LNCAP (cell line): ENCODE results near the gene TIAL1.

Experiments
- CTCF ChIP-seq: fragments of 450-650 bp; IDR thresholded peaks from 2 replicates; pipeline ENCODE4 v1.5.1; 2017; ENCODE audit warnings: mild to moderate bottlenecking

The TIAL1 gene

DNA sequence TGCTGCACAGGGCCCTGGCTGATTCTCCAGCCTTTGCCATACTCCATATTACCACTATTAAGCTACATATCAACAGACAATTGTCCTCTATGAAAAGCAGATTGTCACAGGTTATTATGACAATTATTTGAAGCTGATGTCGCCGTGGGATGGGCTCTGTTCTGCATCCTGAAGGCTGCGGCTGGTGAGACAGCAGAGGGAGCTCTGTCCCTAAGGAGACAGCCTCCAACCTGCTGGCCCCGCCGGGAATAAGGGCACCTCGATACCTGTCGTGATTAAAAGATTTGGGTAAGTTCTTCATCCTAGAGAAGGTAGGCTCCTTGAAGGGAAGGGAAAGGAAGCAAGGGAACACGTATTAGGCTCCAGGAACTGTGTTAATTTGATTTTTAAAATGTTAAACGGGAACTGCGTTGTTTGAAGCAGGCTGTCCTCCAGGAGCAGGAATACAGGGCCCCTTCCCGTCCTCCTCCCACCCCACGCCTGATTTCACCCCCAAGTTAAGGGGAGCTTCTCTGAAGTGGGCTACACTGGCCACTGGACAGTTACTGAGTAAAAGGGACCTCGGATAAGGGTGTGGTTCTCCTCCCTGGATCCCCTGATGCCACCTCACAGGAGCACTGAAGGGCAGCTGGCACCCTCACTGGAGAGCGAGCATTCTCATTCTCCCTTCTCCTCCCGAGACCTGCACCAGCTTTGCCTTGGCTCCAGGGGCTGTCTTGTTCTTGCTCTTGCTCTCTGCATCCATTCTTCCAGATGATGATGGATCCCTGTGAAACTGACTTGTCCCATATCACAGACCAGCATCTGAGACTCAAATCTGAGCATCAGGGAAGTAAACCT, 11.8 kb upstream of the TIAL1 start:
- peak; percentile 91 for TF ChIP-seq CTCF

DNA sequence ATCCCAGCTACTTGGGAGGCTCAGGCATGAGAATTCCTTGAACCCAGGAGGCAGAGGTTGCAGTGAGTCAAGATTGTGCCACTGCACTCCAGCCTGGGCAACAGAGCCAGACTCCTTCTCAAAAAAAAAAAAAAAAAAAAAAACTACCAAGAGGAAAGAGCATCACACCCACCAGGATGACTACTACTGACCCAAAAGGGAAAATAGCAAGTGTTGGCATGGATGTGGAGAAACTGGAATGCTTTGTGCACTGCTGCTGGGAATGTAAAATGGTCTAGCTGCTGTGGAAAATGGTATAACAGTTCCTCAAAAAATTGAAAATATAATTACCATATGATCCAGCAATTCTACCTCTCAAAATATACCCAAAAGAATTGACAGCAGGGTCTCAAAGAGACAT, 7.7 kb upstream of the TIAL1 start:
- no peak for TF ChIP-seq CTCF

DNA sequence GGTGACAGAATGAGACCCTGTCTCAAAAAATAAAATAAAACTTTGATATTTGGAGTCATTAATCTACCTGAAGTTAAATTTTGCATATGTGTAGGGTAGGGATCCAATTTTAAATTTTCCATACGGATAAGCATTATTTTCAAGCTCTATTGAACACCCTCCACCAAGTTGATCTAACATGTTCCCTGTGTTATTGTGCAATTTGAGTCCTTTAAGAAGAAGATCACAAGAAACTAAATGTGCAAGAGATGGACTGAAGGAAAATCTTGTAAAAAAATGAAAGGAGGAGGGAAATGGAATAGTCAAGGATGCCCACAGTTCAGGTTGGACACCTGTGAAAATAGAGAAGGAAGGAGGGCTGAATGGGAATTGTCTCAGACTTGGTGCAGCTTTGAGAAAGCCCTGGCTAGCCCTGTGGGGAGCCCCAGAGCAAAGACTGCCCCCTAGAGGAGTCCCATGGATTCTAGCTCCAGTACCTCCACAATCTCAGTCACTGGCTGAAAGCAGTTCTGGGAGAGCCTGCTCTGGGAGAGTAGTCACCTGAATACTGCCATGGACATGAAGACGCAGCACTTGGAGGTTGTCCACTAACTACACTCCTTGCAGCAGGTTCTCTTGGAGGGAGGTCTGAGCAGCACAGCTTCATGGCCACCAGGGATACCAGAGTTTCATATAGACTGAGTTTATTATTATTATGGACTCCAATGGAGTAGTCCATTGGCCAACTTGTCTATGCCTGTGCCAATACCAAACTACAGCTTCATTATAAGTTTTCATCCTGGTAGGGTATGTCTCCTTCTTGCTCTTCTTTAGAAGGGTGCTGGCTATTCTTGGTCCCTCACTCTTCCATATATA, 5.7 kb upstream of the TIAL1 start:
- peak; percentile 47; the same call in 1 of the 2 replicates for TF ChIP-seq CTCF

GRCh38 chr10:119598397-119598796, 1.6 kb upstream of the TIAL1 start:
- TF ChIP-seq CTCF = no peak

DNA sequence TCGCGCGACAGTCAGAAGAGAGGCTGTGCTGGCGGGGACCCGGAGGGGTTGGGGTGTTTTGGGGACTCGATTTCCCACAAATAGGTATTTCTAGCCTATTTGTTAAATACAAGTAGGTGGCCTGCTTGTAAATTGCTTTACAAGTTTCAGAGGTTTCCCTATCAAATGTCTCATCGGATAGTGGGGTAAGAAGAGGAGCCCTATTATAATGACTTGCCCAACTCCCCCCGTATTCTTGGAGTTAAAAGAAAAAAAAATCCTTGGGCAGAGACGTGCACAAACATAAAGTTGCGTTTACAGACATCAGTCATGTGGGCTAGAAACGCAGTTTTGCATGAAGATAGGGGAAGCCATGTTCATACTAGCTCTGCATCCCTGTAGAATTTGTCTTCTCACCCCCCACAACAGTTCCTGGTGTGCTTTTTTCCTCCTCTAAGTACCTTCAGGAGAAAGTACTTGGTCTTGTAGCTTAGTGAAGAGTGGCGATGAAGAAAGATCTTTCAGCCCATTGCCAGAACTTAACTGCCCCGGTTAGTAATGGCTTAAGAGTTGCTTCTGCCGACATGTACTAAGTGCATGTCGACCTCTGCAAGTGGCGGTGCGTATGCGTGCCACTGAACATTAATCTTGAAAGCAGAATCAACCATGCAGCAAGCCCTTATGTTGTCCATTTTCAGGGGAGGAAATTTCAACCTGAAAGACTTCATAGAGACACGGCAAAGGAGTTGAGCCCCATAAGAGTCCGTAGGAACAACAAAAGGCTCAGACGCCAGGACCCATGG, 832 bp upstream of the TIAL1 start:
- no peak for TF ChIP-seq CTCF

DNA sequence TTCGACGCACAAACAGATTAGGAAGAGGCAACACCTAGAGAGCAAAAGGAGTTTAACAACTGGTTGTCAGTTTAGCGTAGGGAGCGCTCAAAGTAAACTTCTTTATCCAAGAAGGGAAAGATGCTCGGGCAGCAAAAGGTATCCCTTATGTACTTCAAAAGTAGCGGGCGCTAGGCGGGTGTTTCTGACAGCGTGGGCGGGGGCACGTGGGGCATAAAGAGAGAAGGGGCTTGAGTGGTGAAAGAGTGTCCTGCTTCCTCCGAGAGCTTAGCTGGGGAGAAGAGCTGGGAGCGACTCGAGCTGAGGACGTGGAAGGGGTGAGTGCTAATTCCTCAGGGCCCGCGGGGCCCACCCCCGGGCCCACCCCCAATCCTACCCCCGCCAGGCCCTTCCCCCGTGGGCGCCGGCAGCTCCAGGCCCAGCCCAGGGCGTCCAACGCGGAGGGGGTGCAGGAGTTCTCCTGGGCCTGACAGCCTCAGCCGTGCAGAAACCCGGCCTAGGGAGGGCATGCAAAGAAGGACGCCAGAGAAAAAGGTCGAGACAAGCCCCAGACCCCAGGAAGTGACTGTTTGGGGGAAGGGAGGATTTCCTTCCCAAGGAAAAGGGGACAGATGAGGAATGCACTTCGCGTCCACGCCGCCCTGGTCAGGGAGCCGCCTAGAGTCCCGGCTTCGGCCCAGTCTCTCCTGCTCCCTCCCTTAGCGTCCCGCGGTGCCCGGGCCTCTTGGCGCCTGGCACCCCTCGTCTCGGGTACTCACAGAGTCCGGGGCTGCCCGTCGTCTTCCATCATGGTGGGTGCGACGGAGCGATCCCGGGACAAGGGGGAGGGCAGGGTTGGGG, 868 bp downstream of the TIAL1 start:
- TF ChIP-seq CTCF = no peak
